Activated T-helper 1 cell treated with Interleukin-2 at 50 U/mL for 16 hours (primary cell): ENCODE results near the gene DNMT1.
A peak's percentile ranks its signal among the peaks of the same experiment; 100 is the strongest.
"Not testable (repeated sequence)": the region's sequence is repeated elsewhere in the genome, so short reads cannot be mapped to it uniquely, and the experiment has no call there.

Experiments used
- DNase-seq: peaks from one replicate; pipeline ENCODE4 v3.0.0-alpha.2; 2020; ENCODE audit warnings: low read depth

DNMT1 gene

DNA sequence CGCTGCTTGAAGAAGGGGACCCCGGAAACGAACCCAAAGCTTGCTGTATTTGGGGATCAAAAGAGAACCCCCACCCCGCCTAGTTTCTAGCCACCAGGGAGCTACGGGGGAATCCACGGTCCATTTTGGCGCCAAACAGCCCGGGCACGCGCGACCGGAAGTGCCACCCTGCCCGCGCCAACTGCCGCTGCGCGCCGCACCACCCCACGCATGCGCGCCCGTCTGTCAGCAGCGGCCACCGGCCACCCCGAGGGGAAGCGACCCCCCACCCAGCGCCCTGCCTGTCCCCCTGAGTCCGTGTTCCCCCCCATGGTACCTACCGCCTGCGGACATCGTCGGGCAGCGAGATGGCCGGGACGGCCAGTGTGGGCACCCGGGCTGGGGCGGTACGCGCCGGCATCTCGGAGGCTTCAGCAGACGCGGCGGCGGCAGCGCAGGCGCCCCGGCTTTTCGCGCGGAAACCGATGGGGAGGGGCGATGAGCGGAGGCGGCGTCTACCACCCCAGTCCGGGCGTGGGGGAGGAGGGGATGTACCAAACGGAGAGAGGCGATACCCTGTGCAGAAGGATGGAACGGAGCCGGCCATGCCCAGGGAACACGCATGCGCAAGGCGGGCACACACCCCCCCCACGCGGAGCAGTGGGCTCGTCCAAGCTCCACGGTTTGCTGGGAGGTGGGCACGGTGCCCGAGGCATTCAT is at the start of gene DNMT1:
Gene DNMT1, minus strand, starts transcription at position 454 of the 699 bp plus-strand sequence. Its CDS starts 54 bp downstream, at position 400.
- peak; percentile 92 for DNase-seq

DNA sequence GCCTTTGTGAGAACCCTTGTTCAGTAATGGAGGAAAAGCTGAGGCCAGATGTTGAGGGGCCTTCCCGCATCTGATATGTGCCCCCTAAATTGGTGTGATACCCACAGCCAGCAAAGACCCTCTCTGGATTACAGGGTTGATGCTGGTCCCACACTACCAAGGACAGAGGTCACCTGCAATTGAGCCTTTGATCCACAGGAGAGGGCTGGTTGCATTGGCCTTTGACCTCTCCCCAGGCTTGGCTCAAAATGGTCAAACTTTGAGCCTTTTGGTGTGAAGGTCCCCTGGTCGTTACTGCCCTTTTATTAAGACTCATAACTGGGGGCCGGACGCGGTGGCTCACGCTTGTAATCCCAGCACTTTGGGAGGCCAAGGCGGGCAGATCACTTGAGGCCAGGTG is 48.9 kb upstream of the DNMT1 start:
- DNase-seq, result no peak

DNA sequence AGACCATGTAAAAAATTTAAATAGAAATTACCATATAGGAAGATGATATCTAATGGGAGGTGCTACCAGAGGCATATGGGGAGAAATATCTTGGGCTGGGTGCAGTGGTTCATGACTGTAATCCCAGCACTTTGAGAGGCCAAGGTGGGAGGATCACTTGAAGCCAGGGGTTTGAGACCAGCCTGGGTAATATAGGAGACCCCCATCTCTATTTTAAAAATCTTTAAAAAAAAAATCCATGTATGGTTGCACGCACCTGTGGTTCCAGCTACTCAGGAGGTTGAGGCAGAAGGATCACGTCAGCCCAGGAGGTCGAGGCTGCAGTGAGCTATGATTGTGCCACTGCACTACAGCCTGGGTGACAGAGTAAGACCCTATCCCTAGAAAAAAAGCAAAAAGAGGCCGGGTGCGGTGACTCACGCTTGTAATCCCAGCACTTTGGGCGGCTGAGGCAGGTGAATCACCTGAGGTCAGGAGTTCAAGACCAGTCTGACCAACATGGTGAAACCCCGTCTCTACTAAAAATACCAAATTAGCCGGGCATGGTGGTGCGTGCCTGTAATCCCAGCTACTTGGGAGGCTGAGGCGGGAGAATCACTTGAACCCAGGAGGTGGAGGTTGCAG is 47.2 kb upstream of the DNMT1 start:
- DNase-seq, result not testable (repeated sequence)

DNA sequence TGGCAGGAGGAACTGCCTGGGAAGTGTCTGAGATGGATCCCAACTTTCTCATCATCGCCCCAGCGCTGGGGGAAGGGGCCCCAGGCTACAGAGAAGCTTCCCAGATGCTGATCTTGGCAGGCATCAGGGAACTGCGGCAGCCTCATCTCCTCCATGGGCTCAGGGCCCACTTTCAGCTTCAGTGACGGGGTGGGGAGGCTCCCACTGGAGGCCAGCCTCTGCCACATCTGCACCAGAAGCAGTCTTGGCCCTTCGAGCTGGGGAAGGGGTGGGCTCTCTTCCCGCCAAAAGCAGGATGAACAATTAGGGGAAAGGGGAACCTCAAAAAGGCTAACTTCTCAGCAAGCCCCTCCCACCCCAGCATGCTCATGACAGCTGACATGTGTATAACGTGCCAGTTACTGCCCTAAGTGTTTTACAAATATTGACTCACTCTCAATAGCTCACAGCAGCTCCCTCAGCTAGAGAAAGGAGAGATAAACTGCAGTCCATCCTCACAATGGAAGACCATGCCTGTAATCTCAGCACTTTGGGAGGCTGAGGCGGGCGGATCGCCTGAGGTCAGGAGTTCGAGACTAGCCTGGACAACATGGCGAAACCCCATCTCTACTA is 43.5 kb upstream of the DNMT1 start:
- no peak for DNase-seq

DNA sequence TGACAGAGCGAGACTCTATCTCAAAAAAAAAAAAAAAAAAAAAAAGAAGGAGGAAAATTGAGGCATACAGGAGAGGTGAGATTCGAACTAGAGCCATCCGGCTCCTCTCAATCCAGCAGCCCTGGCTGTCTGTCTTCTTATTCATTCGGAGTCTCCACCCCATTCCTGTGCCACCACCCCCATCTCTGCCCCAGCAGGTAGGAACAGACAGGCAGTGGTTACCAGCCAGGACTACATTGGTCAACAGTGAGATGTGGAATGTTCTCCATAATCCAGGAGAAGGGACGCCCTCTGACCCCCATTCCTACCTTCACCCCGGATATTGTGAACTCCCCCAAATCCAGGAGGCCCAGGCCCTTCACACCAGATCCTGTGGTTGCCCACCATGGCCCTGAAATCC is 42.9 kb upstream of the DNMT1 start:
- DNase-seq, result no peak

DNA sequence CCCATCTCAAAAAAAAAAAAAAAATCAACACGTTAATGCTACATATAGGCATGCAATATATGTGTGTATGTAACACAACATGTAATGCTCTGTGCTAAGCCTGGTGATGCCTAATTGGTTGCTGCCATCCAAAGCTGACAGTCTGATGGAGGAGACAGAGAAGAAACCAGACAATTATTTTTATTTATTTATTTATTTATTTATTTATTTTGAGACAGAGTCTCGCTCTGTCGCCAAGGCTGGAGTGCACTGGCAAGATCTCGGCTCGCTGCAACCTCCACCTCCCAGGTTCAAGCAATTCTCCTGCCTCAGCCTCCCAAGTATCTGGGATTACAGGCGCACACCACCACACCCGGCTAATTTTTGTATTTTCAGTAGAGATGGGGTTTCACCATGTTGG is 40.7 kb upstream of the DNMT1 start:
- DNase-seq, result not testable (repeated sequence)

DNA sequence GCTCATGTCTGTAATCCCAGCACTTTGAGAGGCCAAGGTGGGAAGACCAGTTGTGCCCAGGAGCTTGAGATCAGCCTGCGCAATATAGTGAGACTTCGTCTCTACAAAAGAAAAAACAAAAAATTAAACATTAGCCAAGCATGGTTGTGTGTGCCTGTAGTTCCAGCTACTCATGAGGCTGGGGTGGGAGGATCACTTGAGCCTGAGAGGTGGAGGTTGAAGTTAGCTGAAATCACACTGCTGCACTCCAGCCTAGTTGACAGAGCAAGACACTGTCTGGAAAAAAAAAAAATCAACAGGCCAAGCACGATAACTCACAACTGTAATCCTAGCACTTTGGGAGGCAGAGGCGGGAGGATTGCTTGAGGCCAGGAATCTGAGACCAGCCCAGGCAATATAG is 40.2 kb upstream of the DNMT1 start:
- DNase-seq, result no peak

DNA sequence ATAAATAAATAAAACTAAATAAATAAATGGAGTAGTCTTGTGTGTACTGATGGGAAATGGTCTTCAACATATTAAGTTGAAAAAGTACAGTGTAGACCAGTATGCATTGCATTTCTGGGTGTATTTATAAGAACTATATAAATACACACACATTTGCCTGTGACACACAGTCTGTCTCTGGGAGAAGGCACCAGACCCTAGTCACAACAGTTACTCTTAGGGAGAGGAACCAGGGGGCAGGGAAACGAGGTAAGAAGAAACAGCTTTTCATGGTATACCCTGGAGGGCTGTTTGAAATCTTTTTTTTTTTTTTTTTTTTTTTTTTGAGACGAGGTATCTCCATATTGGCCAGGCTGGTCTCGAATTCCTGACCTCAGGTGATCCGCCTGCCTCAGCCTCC is 39.2 kb upstream of the DNMT1 start:
- DNase-seq, result no peak

DNA sequence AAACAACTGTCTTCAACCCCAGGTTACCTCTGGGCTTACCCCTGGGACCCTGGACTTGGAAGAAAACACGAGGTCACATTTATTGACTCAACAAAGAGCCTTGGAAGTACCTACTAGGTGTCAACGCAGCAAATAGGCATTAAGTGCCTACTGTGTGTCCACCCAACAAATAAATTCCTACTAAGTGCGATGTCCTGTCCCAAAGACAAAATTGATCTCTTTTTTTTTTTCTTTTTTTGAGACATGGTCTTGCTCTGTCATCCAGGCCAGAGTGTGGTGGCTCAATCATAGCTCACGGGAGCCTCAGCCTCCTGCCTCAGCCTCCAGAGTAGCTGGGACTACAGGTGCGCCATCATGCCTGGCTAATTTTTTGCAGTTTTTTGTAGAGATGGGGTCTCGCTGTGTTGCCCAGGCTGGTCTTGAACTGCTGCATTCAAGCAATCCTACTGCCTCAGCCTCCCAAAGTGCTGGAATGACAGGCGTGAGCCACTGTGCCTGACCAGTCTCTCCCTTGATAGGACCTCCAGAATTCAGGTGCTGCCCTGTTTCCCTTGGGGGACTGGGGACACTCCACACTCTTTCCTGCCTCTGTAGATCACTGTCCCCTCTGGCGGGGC is 37.0 kb upstream of the DNMT1 start:
- no peak for DNase-seq

DNA sequence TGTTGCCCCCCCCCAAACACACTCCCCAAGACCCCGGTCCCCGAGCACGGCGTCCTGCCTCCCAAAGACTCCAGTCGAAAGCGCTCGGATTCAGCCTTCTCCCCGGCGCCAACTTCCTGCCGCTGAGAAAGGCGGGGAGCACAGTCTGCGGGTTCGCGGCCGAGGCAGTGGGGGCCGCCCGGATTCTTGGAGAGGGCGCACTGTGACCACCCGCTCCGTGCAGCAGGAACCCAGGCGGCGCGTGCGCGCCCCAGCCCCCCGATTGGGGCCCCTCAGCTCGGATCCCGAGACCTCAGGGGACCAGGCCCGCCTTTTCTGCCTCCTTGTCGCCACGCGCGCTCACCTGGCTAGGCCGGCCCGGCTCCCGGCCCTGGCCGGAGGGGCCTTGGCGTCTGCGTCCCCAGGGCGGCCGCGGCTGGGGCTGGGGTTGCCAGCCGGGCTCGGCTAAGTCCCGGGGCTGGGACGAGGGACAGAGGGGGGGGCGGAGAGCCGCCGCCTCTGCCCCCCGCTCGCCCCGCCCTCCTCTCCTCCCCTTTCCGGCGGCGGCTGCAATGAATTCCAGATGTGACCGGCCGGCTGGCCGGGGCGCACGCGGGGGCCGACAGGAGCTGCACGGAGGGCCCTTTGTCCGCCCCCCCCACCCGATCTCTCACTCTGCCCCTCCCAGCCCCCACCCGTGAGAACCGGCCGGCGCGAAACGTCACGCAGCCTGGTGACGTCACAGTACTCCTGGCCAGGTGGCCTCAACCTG is 36.3 kb upstream of the DNMT1 start, which contains the start of gene S1PR2:
Gene S1PR2, minus strand, starts transcription at position 471 of the 751 bp plus-strand sequence. CDS start 6,426 bp downstream, outside the sequence.
- peak; percentile 51 for DNase-seq

DNA sequence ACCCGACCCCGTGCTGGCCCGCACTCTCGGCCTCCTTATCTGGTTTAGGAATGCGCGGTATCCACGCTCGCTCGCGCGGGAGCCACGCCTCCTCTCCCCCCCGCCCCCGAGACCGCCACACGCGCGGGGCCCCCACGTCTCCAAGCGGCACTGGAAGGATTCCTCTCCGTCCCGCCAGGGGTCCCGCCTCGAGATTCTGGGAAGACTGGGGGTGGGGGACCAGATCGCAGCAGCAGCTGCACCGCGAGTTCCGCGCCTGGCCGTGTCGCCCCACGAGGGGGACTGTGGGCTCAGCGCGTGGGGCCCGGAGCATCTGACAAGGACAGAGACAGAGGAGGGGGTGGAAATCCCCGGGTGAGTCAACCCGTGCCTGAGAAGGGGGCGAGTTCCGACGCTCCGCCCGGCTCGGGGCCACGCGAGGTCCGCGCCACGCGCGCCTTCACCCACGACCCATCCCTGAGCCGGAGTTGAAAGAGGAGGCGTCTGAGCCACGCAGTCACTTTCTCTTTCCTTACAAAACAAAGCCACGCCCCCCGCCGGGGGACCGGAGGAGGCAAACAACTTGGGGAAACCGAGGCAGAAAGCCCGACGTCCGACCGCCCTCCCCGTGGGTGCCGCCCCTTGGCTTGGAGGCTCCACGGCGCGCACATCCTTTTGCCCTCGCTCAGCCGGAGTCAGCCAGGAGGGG is 35.6 kb upstream of the DNMT1 start:
- DNase-seq, result peak; percentile 39

DNA sequence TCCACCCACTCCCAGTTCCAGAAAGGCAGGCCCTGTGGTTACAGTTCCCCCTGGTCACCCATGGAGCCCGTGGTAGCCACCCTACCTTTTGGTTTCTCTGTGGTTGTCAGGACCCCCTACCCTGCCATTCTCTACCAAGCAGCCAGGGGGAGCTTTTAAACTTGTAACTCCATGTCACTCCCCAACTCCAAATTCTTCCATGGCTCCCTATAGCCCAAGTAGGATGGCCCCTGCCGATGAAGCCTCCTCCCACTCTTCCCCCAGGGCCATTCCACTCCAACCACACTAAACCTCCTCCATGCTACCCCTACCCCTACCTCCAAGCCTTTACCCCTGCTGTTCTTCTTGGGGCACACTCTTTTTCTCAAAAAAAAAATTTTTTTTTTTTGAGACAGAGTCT is 34.2 kb upstream of the DNMT1 start:
- DNase-seq, result no peak

DNA sequence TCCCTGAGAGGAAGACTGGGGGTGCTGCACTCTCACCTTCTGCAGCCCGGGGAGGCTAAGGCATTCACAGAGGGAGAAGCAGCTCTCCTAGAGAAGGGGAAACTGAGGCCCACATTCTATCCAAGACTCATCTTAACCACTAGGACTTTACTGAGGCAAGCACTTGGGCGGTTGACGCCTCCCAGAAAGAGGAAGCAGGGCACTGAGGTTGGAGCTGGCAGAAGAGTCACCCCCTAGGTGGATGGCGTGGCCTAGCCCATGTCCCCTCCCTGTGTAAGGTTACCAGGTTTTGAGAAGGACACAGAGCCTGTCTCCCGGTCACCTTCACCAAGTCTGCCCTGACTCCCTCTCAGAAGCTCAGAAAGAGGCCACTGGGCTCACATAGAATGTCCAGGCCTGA is 33.6 kb upstream of the DNMT1 start:
- no peak for DNase-seq

DNA sequence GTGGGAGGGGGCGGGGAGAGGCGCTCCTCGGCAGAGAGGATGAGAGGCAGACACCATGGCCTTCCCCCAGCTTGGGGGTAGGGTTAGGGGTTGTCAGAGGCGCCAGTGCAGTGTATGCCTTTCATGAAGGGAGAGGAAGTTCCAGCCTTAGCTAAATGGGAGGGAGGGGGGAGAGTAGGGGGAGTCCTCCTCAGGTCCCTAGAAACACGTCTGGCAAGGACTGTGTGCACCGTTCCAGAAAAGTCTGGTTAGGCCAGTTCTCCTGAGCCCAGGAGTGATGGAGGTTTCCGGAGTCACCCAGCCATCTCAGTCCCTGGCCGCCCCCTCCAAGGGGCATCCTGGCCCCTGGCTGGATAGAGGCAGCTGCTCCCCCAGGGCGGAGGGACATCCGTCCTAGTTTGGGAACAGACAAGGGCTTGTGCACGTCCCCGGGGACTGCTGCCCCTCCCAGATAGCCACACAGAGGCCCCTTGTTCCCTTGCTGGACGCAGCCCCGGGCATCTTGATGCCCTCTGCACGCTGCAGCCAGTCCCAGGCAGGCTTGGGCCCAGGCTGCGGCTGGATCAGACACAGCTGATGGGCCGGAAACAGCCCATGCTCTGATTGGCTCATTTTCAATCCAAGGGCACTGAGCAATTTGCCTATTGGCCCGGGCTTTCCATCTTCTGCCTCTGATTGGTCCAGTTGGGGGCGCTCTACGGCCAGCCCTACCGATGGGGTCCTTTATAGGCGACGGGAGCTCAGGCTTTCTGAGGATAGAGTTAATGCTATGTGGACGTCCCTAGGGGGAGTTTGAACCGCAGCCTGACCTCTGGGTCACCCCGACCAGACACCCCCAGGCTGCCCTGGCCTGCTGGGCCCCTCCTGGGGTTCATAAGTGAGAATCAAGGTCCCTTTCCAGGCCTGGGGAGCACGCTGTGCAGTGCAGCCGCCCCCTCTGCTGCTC is 32.5 kb upstream of the DNMT1 start:
- DNase-seq, result no peak

DNA sequence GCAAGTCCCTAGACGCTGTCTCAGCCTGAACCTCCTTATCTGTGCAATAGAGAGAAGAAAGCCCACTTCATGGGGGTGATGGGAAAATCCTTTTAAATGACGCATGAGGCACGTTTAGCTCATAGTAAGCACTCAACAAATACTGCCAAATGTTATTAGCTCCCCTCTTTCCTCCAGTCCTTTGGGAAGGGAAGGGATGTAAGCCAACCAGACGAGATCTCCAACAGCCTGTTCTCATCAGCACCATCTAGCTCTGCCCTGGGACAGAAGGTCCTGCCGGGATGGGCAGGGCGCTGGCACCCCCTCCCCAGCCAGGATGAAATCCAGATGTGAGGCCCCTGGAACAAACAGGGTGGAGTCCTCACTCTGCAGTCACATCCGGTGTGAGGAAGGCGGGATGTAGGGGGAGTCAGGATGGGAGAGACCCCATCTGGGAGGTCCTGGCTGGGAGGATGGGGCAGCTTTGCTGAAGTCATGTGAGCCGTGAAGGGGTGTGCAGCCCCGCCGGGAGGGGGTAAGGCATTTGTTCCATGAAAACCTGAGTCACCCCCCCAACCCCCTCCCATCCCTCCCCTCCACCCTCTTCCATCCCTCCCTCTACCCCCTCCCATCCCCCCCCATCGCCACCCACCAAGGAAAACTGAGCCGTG is 31.7 kb upstream of the DNMT1 start:
- no peak for DNase-seq

DNA sequence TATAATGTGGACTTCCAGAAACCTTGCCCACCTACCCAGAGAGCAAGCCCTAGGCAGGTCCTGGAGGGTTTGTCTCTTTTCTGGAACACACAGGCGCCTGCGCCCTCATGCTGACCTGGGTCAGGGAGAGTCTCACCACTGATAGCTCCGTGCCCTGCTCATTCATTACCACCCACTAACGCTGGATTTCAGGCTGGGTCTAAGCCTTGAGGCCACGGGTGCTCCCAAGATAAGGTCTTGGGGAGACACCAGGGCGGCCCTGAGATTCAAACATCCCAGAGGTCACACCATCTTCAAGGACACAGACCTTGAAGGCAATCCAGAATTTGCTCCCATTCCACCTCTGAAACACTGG is 31.2 kb upstream of the DNMT1 start:
- no peak for DNase-seq

DNA sequence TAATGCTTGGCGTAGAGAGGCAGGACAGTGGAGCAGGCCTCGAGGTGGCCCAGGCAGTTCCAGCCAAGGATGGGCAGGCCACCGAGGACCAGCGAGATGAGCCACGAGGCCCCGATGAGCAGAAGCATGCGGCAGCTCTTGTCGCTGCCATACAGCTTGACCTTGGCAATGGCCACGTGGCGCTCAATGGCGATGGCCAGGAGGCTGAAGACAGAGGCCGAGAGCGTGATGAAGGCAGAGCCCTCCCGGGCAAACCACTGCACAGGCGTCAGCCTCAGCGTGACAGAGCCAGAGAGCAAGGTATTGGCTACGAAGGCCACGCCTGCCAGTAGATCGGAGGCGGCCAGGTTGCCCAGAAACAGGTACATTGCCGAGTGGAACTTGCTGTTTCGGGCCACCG is 29.6 kb upstream of the DNMT1 start:
- DNase-seq, result no peak

DNA sequence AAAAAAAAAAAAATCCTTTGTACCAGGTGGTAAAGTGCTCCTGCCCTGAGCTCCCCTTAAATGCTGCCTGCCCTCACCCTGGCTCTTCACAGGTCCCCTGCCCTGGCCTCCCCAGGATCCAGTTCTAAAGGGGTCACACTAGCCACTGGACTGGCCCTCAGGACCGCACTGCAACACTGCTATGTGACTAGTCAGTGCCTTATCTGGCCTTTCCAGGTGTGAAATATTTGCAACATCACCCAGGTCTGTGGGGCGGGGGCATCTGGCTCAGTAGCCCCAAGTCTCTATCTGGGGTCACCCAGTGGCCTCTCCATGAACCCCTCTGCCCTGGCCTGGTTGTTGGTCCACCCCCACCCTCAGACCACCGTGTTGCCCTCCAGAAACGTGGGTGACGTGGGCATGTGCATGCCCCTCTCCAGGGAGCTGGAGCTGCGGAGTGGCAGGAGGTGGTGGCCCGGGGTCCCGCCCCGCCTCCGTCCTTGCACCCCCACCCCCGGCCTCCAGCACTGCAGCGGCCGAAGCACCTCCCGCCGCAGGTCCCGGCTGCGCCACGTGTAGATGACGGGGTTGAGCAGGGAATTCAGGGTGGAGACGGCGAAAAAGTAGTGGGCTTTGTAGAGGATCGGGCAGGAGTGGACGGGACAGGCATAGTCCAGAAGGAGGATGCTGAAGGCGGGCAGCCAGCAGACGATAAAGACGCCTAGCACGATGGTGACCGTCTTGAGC is 28.9 kb upstream of the DNMT1 start:
- DNase-seq, result no peak

DNA sequence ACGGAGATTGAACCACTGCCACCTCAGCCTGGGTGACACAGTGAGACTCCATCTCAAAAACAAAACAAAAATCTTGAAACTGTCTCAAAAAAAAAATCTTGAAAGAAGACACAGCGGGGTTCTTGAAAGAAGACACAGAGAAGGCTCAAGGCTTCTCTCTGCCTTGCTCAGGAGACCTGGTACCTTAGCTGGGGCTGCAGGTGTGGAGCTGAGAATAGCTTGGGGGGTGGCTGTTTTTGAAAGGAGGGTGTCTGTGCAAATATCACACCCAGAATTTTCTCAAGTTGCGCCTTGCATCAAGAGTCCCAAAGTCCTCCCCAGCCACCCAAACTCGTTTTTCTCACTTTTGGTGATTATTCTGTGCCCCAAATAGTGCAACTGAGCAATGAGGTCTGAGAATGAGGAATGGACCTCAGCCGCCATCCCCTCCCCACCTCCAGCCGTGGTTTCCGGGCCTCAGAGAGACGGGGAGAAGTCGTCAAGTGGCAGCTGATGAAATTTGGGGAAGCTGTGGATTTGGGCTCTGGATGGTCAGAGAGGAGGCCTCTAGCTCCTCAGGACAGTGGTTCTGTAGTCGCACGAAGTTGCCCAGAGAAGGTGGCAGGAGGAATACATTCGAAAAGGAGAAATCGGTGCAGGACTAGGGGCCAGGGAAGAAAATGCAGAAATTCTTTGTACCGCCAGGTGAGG is 27.6 kb upstream of the DNMT1 start:
- no peak for DNase-seq
